Left hindlimb (tissue), 1 donor: ENCODE data around the gene TCF12.

Source experiments
- DNase-seq: peaks from one replicate; pipeline ENCODE4 v3.0.0-alpha.2; 2018

Gene TCF12

DNA sequence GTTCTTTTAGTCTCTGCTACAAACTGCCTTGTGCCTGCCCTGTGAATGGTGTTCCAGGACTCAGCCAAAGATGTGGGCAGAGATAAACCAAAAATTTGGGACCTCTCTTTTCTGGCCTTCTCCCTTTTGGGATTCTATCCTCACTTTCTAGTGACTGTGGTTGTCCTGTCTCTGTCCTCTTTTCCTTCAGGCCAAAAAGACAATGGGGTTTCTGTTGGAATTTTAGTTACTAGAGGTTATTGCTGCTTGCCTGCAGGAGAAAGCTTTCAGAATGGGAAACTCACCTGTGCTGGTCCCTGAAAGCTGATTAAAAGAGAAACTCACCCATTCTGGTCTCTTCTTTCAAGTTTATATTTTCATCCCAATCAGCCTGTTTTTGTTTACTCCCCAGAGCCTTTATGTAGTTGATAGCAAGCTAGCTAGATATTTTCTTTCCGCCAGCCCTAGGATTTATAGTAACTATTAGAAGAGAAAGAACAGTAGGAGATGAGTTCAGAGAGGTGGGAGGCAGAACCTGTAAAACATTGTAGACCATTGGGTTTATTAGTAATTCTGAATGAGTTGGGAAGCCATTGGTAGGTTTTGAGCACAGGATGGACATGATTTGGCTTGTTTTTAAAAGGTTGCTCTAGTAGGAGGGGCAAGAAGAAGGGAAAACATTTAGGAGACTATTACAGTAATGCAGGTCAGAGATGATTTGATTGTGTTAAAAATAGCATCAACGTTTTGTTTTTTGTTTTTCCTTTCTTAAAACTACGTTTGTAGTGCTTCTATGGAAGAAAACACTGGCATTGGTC, 138.9 kb downstream of the TCF12 start:
- no peak for DNase-seq

DNA sequence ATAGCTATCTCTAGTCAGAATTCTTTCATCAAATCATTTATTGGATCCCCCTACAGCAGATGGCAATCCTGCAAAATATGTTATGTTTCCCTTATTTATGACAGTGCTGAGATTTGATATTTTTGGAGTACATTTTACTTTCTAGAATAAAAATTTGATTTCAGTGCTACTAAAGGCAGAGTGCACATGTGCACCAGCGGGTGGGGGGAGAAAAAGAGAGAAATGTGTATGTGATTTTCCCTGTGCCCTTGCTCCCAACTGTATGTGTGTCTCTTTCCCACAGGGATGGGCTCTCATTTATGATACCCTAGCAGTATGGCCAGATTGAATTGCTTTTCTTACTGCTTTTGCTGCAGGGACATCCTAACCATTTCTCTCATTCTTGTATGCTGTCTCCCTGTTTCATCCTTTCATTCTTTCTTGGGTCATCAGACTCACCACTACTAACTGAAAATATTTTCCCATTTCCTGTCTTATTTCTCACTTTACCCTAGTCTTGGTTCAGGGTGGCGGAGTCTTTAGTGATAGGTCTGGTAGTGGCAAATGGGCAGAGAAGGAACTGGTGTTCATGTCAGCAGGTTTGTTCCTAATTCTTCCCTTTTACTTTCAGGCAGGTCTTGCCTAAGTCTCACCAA, 140.7 kb downstream of the TCF12 start:
- no peak for DNase-seq

DNA sequence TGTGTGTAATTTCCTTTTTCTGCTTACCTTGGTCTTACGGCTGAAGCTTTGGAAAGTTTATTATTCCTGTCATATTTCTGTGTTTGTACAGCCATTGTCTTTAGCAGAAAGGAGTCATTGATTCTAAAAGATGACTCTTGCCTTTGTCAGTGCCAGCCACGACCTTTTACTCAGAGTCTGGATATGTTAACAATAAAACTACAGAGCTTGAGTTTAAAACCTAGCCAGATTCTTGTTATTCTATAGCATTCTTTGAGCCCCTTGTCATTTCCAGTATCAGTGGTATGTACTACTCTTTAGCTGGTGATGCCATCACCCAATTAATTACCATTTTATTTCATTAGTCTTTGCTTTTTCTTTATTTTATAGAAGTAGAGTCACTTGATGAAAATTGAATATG, 142.4 kb downstream of the TCF12 start:
- DNase-seq, result no peak

DNA sequence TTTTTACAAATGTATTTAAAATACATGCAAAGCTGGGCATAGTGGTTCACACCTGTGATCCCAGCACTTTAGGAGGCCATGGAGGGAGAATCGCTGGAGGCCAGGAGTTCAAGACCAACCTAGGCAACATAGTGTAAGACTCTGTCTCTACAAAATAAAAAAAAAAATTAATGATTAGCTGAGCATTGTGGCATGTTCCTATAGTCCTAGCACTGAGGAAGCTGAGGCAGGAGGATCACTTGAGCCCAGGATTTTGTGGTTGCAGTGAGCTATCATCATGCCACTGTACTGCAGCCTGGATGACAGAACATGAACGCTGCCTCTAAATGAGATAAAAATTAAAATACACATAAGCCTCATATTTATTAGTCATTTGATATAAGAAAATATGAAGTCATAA, 142.8 kb downstream of the TCF12 start:
- no peak for DNase-seq

DNA sequence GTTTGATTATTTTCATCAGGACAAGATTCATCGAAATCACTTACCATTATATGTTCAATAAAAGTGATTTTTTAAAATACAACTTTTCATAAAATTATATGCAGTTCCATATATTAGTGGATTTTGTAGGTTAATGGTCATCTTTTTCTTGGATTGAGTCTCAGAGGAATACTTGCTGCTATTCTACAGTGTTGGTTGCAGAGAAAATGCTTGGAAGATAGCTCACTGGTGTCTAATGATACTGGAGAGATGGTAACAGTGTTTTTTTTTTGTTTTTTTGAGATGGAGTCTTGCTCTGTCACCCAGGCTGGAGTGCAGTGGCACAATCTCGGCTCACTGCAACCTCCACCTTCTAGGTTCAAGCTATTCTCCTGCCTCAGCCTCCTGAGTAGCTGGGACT, 143.3 kb downstream of the TCF12 start:
- DNase-seq, result no peak

DNA sequence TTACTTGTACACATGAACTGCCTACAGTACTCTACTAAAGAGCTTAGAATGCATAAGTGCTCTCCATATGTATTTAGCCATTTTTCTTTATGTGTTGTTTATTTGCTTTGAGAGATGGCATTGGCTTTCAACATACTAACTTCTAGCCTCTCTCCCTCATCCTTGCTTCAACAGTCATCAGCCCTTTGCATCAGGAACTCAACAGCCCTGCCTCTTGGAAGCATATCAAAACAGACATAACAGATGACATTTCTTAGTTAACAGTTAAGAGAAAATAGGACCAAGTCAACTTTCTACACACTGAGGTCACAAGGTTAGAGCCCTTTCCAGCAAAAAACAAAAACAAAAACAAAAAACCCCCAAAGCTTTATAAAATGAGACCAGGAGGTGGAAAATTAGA, 145.6 kb downstream of the TCF12 start:
- DNase-seq, result no peak

DNA sequence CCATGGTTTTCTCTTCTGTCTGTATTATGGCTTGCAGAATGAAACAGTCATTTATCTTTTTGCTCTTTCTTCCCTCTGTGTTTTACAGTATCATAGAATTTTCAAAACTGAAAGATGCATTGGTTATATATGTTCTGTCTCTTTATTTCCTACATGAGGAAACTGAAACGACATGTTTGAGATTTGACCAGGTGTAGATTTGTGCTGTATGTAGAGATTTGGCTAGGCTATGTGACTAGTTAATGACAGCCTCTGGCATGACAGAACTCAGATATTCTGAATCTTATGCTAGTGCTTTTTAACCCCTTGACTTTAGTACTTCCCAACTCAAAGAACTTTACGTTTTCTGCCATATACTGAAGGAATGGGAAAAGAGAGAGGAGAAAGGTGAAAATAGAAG, 151.0 kb downstream of the TCF12 start:
- no peak for DNase-seq

DNA sequence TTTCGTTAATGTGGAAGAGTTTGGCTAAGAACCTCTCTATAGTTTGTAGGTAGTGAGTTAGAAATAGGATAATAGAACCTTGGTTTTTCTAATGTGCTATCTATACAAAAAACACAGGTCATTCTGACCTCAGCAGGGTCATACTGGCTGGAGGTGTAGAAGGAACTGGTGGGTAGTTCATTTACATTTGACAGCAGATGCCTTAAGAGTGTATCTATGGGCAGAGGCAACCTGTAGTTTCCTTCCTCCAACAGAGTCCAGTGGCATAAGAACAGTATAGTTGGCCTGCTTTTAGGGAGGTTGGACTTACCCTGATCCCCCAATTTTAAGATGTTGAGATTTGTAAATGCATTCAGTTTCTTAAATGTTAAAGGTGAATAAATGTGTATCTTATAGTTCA, 152.2 kb downstream of the TCF12 start:
- DNase-seq, result no peak

DNA sequence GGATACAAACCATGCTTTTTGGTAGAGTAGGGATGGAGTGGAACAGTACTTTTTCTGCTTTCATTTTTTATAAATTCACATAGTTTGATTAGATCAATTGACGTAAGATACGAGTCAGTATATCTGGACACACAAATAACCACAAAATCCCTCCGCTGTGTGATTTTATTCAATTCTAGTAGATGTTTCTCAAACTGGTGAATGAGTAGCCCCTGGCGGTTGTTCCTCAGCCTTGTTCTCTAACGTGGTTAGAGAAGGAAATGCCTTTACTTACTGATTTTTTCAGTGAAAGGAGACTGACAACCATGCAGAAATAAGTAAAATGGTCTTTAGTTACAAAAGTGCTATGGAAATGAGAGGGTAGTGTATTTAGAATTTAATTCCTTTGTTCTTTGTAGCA, 161.0 kb downstream of the TCF12 start:
- no peak for DNase-seq

DNA sequence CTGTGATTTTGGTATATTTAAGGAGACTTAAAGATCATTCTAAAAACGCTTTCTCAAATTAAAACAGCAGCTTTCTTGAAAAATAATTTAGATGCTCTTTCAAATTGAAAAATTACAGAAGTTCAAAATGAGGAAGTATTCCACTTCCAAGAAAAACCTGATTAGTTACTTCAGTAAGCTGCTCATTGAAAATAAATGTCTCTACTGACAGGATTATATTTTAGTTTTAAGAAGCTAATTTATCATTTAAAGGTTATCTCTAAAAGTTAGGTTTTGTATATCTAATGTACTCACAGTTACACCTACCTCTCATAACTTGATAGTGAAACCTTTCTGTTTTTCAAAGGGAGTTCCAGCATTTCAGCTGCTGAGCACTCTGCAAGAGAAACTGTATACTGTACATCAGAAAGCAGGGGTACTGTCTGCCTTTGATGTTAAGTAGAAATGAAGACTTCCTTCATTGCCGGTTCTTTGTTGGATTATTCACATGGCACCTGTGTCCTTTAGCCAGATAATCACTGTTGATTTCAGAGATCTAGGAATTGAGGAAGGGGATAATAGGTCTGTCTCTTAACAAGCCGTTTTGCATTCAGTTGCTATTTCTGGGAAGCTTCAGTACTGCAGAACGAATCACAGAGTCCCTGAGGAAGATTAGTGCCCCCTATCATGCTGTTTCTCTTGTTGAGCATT, 161.6 kb downstream of the TCF12 start:
- no peak for DNase-seq

DNA sequence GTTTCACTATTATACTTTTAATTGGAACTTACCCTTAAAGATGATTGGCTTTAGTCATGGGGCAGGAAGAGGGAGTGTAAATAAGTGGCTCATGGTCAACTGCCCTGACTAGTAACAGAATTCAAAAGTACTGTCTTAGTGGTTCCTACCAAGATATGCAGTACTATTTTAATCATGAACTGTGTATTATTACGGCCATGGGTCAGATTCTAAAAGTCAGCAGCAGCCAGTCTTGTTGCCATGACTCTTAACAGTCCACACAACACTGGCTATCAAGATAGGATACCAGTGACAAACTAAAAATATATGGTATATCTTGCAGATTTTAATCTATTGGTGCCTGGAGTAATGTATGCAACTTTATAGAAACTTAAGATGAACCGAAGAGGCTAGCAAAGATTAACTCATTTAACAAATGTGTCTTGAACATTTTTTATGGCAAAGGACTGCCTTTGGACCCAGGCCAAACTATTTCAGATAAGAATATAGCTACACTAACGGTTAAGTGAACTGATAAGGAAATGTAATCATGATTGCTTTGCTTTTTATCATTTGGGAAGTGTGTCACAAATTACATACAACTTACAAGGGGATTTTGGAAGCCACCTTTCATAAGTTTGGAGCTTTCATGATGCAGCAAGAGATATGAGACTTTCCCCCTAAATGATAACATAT, 163.7 kb downstream of the TCF12 start:
- DNase-seq, result no peak

DNA sequence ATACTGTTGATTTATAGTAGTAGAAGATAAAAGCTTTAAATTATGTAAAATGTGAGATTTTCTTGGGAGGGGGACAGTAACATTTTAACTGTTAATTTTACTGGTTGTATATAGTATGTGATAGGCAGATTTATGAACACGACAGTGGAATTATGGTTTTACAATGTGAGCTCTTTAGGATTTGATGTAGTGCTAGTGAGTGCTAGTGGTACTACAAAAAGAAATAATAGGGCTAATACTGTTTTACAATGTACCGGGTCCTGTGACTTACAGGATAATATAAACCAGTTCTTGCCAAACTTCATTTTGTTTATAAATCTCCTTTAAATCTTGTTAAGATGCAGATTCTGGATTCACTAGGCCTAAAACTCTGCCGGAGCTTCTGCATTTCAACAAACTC, 165.7 kb downstream of the TCF12 start:
- no peak for DNase-seq

DNA sequence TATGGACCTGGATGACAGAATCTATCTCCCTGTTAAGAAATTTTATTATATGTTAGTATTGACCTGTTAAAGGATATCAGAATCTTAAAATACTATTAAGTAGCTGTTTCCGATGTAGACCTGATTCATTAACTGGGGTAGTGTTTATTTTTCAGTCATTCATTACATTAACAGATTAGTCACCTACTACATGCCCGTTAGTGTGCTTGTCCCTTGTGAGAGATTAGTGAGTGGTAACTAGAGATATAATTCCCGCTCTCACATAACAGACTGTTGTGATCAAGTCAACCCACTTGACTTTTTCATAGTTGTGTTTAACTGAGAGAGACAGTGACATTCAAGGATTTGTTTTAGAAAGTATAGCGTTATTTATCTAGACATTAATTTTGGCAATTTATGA, 166.8 kb downstream of the TCF12 start:
- no peak for DNase-seq

DNA sequence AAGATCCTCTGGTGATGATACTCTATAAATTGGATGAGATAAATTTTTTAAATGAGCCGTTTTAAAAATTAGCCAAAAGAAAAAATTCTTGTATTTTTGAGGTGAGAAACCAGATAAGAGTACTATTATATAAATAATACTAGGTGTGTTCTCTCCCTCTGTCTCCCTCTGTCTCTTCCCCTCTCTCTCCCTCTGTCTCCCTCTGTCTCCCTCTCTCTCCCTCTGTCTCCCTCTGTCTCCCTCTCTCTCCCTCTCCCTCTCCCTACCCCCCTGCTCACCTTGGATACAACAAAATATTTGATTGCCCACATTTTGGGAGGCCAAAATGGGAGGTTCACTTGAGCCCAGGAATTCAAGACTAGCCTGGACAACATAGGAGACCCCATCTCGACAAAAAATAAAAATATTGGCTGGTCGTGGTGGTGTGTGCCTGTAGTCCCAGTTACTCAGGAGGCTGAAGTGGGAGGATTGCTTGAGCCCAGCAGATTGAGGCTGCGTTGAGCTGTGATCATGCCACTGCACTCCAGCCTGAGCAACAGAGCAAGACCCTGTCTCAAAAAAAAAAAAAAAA, 168.5 kb downstream of the TCF12 start:
- no peak for DNase-seq

DNA sequence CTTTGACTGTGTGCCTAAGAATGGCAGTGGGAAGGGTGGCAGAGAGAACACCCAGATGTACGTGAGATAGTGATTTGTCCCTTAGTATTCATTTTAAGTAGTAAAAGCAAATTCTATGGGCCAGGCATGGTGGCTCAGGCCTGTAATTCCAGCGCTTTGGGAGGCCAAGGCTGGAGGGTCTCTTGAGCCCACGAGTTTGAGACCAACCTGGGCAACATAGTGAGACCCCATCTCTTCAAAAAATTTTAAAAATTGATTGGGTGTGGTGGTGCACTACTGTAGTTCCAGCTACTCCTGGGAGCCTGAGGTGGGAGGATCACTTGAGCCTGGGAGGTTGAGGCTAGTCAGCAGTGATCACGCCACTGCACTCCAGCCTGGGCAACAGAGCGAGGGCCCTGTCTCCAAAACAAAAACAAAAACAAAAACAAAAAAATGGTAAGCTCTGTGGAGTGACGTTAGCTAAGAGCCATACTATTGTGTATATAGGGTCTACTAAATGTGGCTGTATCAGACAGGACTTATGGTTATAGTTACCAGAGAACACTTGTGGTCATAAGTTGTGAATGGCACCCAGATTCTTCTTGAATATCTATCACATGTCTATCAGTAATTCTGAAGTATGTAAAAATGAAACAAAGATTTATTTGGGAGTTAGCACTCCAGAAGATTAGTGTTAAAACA, 171.5 kb downstream of the TCF12 start:
- no peak for DNase-seq

DNA sequence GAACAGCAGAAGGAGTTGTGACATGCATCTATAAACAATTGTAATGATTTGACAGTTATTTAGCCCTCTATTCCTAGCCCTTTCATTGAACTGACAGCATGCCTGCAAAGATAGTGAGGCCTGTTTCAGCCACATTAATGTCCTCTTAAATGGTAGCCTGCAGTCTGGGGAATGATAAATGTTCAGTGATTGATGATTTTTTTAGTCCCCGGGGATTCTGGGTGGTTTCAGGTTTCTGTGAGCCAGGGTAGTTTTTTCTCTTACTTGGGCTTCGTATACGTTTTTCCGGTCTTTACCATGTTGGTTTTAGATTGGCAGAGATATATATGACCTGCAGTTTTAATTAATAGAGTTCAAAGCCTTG, 172.0 kb downstream of the TCF12 start:
- no peak for DNase-seq

DNA sequence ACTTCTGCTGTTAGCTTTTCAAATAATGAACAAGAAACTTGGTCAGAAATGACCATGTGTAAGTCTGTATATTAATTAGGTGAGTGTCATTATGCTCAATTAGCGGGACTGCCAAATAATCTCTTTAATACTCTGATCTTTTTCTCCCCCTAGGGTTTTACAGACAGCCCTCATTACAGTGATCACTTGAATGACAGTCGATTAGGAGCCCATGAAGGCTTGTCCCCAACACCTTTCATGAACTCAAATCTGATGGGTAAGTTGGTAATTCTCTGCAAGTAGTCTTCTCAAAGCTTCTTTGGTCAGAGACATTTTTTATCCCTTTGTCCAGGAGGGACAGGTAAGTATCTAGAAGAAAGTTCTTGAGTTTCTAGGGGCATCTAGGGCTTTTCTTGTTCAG, 173.2 kb downstream of the TCF12 start:
- DNase-seq, result no peak

DNA sequence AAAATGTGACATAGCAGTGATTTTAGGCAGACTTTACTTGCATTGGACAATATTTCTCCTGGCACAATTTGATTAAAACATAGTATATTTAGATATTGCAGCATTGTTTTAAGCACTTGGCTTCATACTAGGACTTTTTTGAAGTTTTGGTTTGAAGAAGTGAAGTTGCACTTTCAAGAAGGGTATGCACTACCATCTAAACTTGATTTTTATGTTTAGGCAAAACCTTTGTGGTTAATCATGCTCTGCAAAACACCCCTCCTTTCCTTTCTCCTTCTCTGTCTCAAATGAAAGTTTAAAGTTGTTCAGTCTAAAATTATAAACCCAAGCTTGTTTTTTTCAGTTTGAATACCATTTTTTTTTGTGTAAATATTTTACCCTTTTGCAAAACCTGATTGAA, 173.8 kb downstream of the TCF12 start:
- no peak for DNase-seq

DNA sequence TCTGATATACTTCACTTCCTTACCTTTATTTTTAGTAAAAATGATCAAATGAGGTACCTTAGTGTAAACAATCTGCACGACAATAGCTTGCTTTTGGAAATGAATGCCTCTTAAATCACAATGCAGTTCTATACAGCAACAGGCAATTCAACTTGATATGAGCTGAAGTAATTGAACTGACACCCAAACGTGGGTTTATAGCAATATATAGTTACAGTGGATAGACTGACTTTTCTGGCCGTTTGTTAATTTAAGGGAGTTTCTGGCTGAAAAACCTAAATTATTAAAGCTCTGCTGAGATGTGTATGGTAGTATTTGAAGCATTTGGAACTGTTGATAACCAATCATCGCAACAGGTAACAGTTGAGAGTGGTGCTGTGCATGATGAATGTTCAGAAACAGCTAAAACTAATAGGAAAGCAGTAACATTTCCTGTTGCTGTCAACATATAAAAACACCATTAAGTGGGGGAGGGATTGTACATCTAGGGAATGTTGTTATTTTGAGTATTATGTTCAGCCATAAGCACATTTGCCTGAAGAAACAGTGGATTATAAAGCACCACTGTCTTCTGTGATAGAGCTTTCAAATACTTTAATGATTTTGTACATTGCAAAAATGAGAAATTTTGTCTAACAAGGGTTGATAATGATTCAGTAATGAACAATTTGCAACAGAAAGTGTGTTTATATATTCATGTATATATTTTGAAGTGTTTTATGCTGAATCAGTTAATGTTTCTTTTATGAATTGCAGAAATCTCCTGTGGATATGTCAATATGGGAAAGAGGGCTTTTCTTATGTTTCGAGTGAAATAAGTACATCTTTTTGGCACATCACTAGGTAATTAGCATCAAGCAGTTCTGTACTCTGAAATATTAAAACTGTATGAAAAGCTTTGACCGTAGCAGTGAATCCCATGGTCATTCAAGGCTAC, 176.1 kb downstream of the TCF12 start:
- no peak for DNase-seq

DNA sequence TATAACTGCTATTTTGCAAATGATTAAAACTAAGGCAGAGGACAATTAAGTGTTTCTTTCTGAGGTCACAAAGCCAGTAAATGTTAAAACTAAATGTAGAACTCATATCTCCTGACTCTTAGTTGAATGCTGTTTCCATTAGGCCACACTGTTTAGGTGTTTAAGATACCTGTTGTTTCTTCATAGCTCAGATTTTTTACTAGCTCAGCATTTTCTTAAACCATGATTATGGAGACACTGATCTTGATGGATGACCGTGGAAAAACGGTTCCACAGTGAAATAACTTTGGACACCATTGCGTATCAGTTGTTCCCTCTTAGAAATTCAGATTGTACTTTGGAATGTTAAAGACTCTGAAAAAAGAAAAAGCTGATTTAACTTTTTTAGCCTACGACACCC, 177.5 kb downstream of the TCF12 start:
- DNase-seq, result no peak

DNA sequence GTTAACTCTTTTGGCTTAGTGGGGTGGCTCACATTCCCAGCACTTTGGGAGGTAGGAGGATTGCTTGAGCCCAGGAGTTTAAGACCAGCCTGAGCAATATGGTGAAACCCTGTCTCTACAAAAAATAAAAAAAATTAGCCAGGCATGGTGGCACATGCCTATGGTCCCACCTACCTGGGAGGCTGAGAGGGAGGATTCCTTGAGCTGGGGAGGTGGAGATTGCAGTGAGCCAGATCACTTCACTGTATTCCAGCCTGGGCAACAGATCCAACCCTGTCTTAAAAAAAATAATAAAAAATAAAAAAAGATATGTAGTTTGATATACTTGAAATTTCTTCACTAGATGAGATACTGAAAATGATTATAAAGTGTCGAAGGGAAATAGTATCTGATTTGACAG, 178.8 kb downstream of the TCF12 start:
- no peak for DNase-seq
